ENCODE data around the gene FCRL6.
A peak's percentile ranks its signal among the peaks of the same experiment; 100 is the strongest.

Gene FCRL6

GRCh38 chr1:159854116-159854692 lies 52.0 kb downstream of the FCRL6 start:
- Histone ChIP-seq H3K18ac (ENCODE audit: low read depth in 1 of 2, low read length in 2 of 2) (peak overlapping the region; percentile 91 to 98), H2BK15ac (ENCODE audit: low read depth, poor library complexity, severe bottlenecking) (no peak overlapping the region), H3K9ac (ENCODE audit: low read length) (peak overlapping the region; percentile 91), H2AK5ac (ENCODE audit: low read length, severe bottlenecking) (no peak overlapping the region), H3K9me3 (ENCODE audit: control insufficient read depth, low read length) (no peaks in the 10 kb centered on the region), H3K27ac (ENCODE audit: low read length, poor library complexity, severe bottlenecking) (peak overlapping the region; percentile 90), H3K4me3 (ENCODE audit: insufficient read depth in 1 of 2, low read depth in 1 of 2, low read length in 2 of 2) (peak overlapping the region; percentile 59 to 80), H3K4me2 (ENCODE audit: low read length, poor library complexity, severe bottlenecking) (peak overlapping the region; percentile 92), H3K4me1 (ENCODE audit: control insufficient read depth, insufficient read depth, low read depth, low read length) (peaks cover 19% of the 10 kb centered on the region), H3K14ac (ENCODE audit: low read length in 2 of 2) (peak overlapping the region in 1 of 2 experiments; percentile 57), H3K4ac (ENCODE audit: low read depth in 1 of 2, low read length in 2 of 2) (peak overlapping the region; percentile 57 to 96), H2AFZ (ENCODE audit: low read depth, low read length) (peak overlapping the region; percentile 79), H4K91ac (ENCODE audit: low read length) (peak overlapping the region; percentile 92), H3K23ac (ENCODE audit: low read length in 2 of 2) (peak overlapping the region in 1 of 2 experiments; percentile 66), H2BK5ac (ENCODE audit: low read depth, low read length, poor library complexity, severe bottlenecking) (peak overlapping the region; percentile 76), H2BK120ac (ENCODE audit: low read depth, low read length) (peak overlapping the region; percentile 44), H3K79me1 (replicated peaks; ENCODE audit: low read length, poor library complexity, severe bottlenecking) (peaks cover 5% of the 10 kb centered on the region), H4K8ac (ENCODE audit: low read length) (peak overlapping the region; percentile 97), H3K27me3 (ENCODE audit: control insufficient read depth in 1 of 2, insufficient read depth in 1 of 2, low read length in 2 of 2) (no peaks in the 10 kb centered on the region), H3K36me3 (ENCODE audit: control insufficient read depth in 1 of 2, insufficient read depth in 2 of 2, low read depth in 1 of 2, low read length in 2 of 2) (peaks cover 0 to 10% of the 10 kb centered on the region in 2 experiments), H2BK12ac (ENCODE audit: low read length in 2 of 2) (peak overlapping the region; percentile 20 to 63)
- peak; percentile 60 for DNase-seq
- 2% methylated on average over 26 of the region's 31 CpGs for WGBS

- H3K23ac ChIP-seq (ENCODE audit: low read length in 2 of 2): peak overlapping the region in 1 of 2 experiments; percentile 66
- peaks cover 0 to 10% of the 10 kb centered on the region in 2 experiments for H3K36me3 ChIP-seq (ENCODE audit: control insufficient read depth in 1 of 2, insufficient read depth in 2 of 2, low read depth in 1 of 2, low read length in 2 of 2)
- no peak overlapping the region for H2AK5ac ChIP-seq (ENCODE audit: low read length, severe bottlenecking)
- peak; percentile 86 for DNase-seq
- peak overlapping the region; percentile 97 for H4K8ac ChIP-seq (ENCODE audit: low read length)
- peak overlapping the region; percentile 76 for H2BK5ac ChIP-seq (ENCODE audit: low read depth, low read length, poor library complexity, severe bottlenecking)
- peaks cover 22% of the 10 kb centered on the region for H3K4me1 ChIP-seq (ENCODE audit: control insufficient read depth, insufficient read depth, low read depth, low read length)
- H2BK15ac ChIP-seq (ENCODE audit: low read depth, poor library complexity, severe bottlenecking): peak overlapping the region; percentile 78
- peaks cover 5% of the 10 kb centered on the region for H3K79me1 ChIP-seq (replicated peaks; ENCODE audit: low read length, poor library complexity, severe bottlenecking)
- WGBS: 3% methylated on average over 46 of the region's 59 CpGs
- peak overlapping the region; percentile 80 for H2BK120ac ChIP-seq (ENCODE audit: low read depth, low read length)
- peak overlapping the region in 1 of 2 experiments; percentile 82 for H3K14ac ChIP-seq (ENCODE audit: low read length in 2 of 2)
- peak overlapping the region; percentile 90 for H3K27ac ChIP-seq (ENCODE audit: low read length, poor library complexity, severe bottlenecking)
- H3K9ac ChIP-seq (ENCODE audit: low read length): peak overlapping the region; percentile 91
- H2BK12ac ChIP-seq (ENCODE audit: low read length in 2 of 2): peak overlapping the region in 1 of 2 experiments; percentile 84
- peak overlapping the region; percentile 79 for H2AFZ ChIP-seq (ENCODE audit: low read depth, low read length)
- H3K9me3 ChIP-seq (ENCODE audit: control insufficient read depth, low read length): no peaks in the 10 kb centered on the region
- peak overlapping the region; percentile 91 to 98 for H3K18ac ChIP-seq (ENCODE audit: low read depth in 1 of 2, low read length in 2 of 2)
- peak overlapping the region; percentile 92 for H3K4me2 ChIP-seq (ENCODE audit: low read length, poor library complexity, severe bottlenecking)
- peak overlapping the region; percentile 60 to 96 for H3K4ac ChIP-seq (ENCODE audit: low read depth in 1 of 2, low read length in 2 of 2)
- H4K91ac ChIP-seq (ENCODE audit: low read length): peak overlapping the region; percentile 92
- H3K27me3 ChIP-seq (ENCODE audit: control insufficient read depth in 1 of 2, insufficient read depth in 1 of 2, low read length in 2 of 2): no peaks in the 10 kb centered on the region
- H3K4me3 ChIP-seq (ENCODE audit: insufficient read depth in 1 of 2, low read depth in 1 of 2, low read length in 2 of 2): peak overlapping the region; percentile 59 to 80
These were observed 52.6 kb downstream of the FCRL6 start for GRCh38 chr1:159854693-159855192.

- no peaks in the 10 kb centered on the region for H3K27me3 ChIP-seq (ENCODE audit: control insufficient read depth in 1 of 2, insufficient read depth in 1 of 2, low read length in 2 of 2)
- H2BK12ac ChIP-seq (ENCODE audit: low read length in 2 of 2): peak overlapping the region; percentile 11 to 78
- H4K91ac ChIP-seq (ENCODE audit: low read length): peak overlapping the region; percentile 75
These were observed 53.5 kb downstream of the FCRL6 start for GRCh38 chr1:159855709-159856108.

GRCh38 chr1:159856576-159856975 lies 54.4 kb downstream of the FCRL6 start:
- Histone ChIP-seq H3K36me3 (ENCODE audit: control insufficient read depth in 1 of 2, insufficient read depth in 2 of 2, low read depth in 1 of 2, low read length in 2 of 2) (peaks cover 0 to 10% of the 10 kb centered on the region in 2 experiments), H2BK12ac (ENCODE audit: low read length in 2 of 2) (no peak overlapping the region), H3K9me3 (ENCODE audit: control insufficient read depth, low read length) (no peaks in the 10 kb centered on the region), H3K9ac (ENCODE audit: low read length) (no peak overlapping the region), H2BK5ac (ENCODE audit: low read depth, low read length, poor library complexity, severe bottlenecking) (no peak overlapping the region), H3K4me1 (ENCODE audit: control insufficient read depth, insufficient read depth, low read depth, low read length) (peaks cover 21% of the 10 kb centered on the region), H3K27ac (ENCODE audit: low read length, poor library complexity, severe bottlenecking) (no peak overlapping the region), H4K91ac (ENCODE audit: low read length) (no peak overlapping the region), H3K4me3 (ENCODE audit: insufficient read depth in 1 of 2, low read depth in 1 of 2, low read length in 2 of 2) (no peak overlapping the region), H3K79me1 (replicated peaks; ENCODE audit: low read length, poor library complexity, severe bottlenecking) (no peaks in the 10 kb centered on the region), H2BK120ac (ENCODE audit: low read depth, low read length) (no peak overlapping the region), H2BK15ac (ENCODE audit: low read depth, poor library complexity, severe bottlenecking) (no peak overlapping the region), H3K14ac (ENCODE audit: low read length in 2 of 2) (no peak overlapping the region), H2AFZ (ENCODE audit: low read depth, low read length) (no peak overlapping the region), H2AK5ac (ENCODE audit: low read length, severe bottlenecking) (no peak overlapping the region), H3K27me3 (ENCODE audit: control insufficient read depth in 1 of 2, insufficient read depth in 1 of 2, low read length in 2 of 2) (no peaks in the 10 kb centered on the region), H3K18ac (ENCODE audit: low read depth in 1 of 2, low read length in 2 of 2) (no peak overlapping the region), H4K8ac (ENCODE audit: low read length) (no peak overlapping the region), H3K23ac (ENCODE audit: low read length in 2 of 2) (no peak overlapping the region), H3K4ac (ENCODE audit: low read depth in 1 of 2, low read length in 2 of 2) (no peak overlapping the region), H3K4me2 (ENCODE audit: low read length, poor library complexity, severe bottlenecking) (no peak overlapping the region)
- WGBS: 100% methylated on average over 1 of the region's 1 CpG
- no peak for DNase-seq

More at GRCh38 chr1:159855709-159856108, 53.5 kb downstream of the FCRL6 start:
- peaks cover 0 to 10% of the 10 kb centered on the region in 2 experiments for H3K36me3 ChIP-seq (ENCODE audit: control insufficient read depth in 1 of 2, insufficient read depth in 2 of 2, low read depth in 1 of 2, low read length in 2 of 2)
- no peak overlapping the region for H2AFZ ChIP-seq (ENCODE audit: low read depth, low read length)
- no peak overlapping the region for H2AK5ac ChIP-seq (ENCODE audit: low read length, severe bottlenecking)
- H3K9me3 ChIP-seq (ENCODE audit: control insufficient read depth, low read length): no peaks in the 10 kb centered on the region
- H3K18ac ChIP-seq (ENCODE audit: low read depth in 1 of 2, low read length in 2 of 2): no peak overlapping the region
- H3K4me3 ChIP-seq (ENCODE audit: insufficient read depth in 1 of 2, low read depth in 1 of 2, low read length in 2 of 2): peak overlapping the region in 1 of 2 experiments; percentile 80
- H3K4me2 ChIP-seq (ENCODE audit: low read length, poor library complexity, severe bottlenecking): no peak overlapping the region
- WGBS: 95% methylated on average over 34 of the region's 34 CpGs
- DNase-seq: no peak
- no peak overlapping the region for H2BK120ac ChIP-seq (ENCODE audit: low read depth, low read length)
- peak overlapping the region in 1 of 2 experiments; percentile 9 for H3K4ac ChIP-seq (ENCODE audit: low read depth in 1 of 2, low read length in 2 of 2)
- H3K23ac ChIP-seq (ENCODE audit: low read length in 2 of 2): no peak overlapping the region
- no peak overlapping the region for H3K9ac ChIP-seq (ENCODE audit: low read length)
- no peak overlapping the region for H4K8ac ChIP-seq (ENCODE audit: low read length)
- H2BK15ac ChIP-seq (ENCODE audit: low read depth, poor library complexity, severe bottlenecking): no peak overlapping the region
- H3K4me1 ChIP-seq (ENCODE audit: control insufficient read depth, insufficient read depth, low read depth, low read length): peaks cover 21% of the 10 kb centered on the region
- no peak overlapping the region for H2BK5ac ChIP-seq (ENCODE audit: low read depth, low read length, poor library complexity, severe bottlenecking)
- no peak overlapping the region for H3K27ac ChIP-seq (ENCODE audit: low read length, poor library complexity, severe bottlenecking)
- peaks cover 5% of the 10 kb centered on the region for H3K79me1 ChIP-seq (replicated peaks; ENCODE audit: low read length, poor library complexity, severe bottlenecking)
- no peak overlapping the region for H3K14ac ChIP-seq (ENCODE audit: low read length in 2 of 2)
